Endothelial cell of umbilical vein (primary cell): ENCODE measurements around the gene TCF7.

Experiments
- EZH2 ChIP-seq: IDR thresholded peaks from 2 replicates; pipeline ENCODE4 v1.6.1; 2012; ENCODE audit warnings: borderline replicate concordance, low read depth, mild to moderate bottlenecking, moderate library complexity, low read length, inconsistent platforms; ENCODE audit not compliant: severe bottlenecking
- POLR2A ChIP-seq: IDR thresholded peaks from 2 replicates; pipeline ENCODE4 v1.6.1; 2012; ENCODE audit warnings: low read depth, mild to moderate bottlenecking, control low read depth, low read length
- POLR2AphosphoS5 ChIP-seq: IDR thresholded peaks from 2 replicates; pipeline ENCODE4 v1.6.1; 2012; ENCODE audit warnings: low read depth, mild to moderate bottlenecking, control low read depth, low read length, moderate library complexity; ENCODE audit not compliant: insufficient read depth
- TF ChIP-seq, protein P1 (sequence below), 2 donors: IDR thresholded peaks; 1 replicate in 1 of 2; 2 replicates in 1 of 2; pipeline ENCODE4 v1.5.1; 2011; ENCODE audit warnings: low read length in 2 of 2, mild to moderate bottlenecking in 2 of 2, moderate library complexity in 2 of 2, control low read depth in 1 of 2, inconsistent platforms in 1 of 2, low read depth in 1 of 2; ENCODE audit not compliant: insufficient read depth in 1 of 2; ENCODE audit errors: extremely low read depth in 1 of 2

- TF ChIP-seq, protein P1, sequence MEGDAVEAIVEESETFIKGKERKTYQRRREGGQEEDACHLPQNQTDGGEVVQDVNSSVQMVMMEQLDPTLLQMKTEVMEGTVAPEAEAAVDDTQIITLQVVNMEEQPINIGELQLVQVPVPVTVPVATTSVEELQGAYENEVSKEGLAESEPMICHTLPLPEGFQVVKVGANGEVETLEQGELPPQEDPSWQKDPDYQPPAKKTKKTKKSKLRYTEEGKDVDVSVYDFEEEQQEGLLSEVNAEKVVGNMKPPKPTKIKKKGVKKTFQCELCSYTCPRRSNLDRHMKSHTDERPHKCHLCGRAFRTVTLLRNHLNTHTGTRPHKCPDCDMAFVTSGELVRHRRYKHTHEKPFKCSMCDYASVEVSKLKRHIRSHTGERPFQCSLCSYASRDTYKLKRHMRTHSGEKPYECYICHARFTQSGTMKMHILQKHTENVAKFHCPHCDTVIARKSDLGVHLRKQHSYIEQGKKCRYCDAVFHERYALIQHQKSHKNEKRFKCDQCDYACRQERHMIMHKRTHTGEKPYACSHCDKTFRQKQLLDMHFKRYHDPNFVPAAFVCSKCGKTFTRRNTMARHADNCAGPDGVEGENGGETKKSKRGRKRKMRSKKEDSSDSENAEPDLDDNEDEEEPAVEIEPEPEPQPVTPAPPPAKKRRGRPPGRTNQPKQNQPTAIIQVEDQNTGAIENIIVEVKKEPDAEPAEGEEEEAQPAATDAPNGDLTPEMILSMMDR (IDR thresholded peaks at IDR 0.05; ENCODE audit: extremely low read depth in 1 of 2, insufficient read depth in 1 of 2, low read depth in 1 of 2, low read length in 2 of 2) = no peak
- no peak for TF ChIP-seq EZH2
- TF ChIP-seq POLR2A = no peak
- no peak for TF ChIP-seq POLR2AphosphoS5
Observed at GRCh38 chr5:134084570-134084969, 29.9 kb upstream of the TCF7 start.
